ENCODE results near the gene SLC25A21.
"Not testable (repeated sequence)": the region's sequence is repeated elsewhere in the genome, so short reads cannot be mapped to it uniquely, and the experiment has no call there.

The SLC25A21 gene

DNA sequence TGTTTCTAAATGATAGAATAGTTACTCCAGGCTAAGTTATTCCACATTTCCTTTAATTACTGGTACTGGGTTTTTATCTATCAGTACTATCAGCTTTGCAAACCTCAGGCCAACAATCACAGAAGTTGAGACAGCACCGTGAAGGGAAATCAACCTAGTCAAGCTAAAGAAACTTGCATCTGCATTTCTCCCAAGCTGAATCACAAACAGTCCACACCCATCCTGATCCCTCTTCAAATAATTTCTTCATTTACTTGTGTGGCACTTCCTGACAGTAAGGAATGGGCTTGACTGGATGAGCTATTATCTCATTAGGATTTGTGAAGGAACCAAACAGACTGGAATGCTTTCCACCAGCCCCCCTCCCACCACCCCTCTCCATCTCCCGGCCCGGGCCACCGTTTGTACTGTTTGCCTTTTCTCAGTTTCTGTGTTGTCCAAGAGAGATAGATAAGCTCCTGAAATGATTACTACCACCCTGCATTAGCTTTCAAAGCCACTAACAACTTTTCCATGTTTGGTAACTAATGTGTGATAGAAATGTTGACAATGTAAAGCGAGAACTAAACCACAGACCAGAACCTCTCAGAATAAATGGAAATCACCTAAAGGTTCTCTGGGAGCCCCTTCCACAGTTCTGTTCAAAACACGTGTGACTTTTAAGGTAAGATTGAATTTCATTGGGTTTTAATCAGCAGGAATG lies 236.3 kb downstream of the SLC25A21 start:
- no peak for DNase-seq

DNA sequence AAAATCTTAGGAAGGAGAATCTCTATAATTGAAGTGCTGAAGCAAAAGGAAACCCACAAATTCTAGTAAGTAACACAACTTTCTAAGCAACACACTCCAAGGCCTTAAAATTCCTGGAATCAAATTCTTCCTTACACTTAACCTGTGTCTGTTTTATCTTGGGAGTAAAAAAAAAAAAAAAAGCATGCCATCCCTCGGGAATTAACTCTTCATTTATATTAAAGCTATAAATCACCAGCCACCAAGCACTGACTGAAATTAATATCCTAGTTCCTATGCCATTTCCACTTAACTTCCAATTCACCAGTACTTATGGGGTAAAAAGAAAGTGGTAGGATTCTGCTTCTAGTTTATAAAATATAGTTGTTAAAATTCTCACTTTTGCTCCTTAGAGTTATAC lies 238.1 kb downstream of the SLC25A21 start:
- DNase-seq = no peak

DNA sequence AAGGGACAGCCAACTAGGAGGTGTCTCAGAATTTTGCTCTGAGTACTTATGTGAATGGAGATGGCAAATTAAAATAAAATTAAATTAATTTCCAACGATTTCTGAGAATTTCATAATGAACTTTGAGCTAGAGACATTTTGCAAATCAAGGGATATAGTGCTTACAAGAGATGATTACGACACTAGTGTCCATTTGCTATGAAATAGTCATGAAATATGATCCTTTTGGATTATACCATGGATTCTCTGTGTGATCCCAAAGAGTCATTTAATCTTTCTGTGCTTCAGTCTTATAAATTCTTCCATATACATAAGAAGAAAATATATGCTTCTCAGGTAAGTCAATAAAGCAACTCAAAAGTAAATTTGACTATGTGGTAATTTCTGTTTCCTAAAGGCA lies 240.6 kb downstream of the SLC25A21 start:
- no peak for DNase-seq

DNA sequence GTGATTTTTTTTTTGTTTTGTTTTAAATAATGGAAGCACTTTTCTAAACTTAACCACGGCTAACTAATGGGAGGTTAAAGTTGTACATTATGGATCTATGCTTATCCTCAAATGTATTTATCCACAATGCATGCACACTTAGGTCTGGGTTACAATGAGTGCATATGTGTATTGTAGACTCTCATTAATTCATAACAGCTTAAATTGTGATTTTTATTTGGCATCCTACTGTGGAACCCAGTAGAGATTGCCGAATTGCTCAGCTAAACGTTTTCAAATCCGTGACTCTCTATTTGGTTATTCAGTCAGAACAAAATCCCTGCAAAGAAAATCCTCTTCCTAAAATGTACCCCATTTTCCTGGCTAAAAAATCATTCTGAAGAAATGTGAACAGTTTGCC lies 244.0 kb downstream of the SLC25A21 start:
- DNase-seq = no peak

DNA sequence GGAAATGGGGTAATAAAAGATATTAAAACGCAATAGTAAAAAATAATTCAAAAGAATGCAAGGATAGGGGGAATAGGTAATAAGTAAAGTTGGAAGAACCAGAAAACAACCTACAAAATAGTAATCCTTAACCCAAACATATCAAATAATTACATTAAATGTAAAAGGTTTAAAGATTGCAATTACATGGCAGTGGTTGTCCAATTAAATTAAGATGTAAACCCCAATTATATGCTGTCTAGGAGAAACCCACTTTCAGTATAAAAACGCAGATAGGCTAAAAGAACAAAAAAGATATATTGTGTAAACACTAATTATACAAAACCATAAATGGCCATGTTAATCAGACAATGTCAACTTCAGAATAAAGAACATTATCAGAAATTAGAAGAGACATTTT lies 247.3 kb downstream of the SLC25A21 start:
- no peak for DNase-seq

DNA sequence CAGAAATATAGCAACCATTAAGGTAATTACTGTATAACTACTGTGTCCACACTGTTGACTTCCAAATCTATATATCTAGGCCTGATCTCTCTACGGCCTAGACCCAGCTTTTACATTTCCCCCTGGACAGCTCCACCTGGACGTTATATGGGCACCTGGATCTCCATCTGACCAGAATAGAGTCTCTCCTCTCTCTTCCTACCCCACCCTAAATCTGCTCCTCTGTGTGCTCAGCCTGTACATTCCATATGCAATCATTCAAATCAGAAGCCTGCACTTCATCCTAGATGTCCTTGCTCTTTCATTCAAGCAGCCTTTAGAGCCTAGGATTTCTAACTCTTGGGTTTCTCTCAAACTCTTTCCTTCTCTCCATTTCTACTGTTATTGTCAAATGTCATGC lies 255.7 kb downstream of the SLC25A21 start:
- DNase-seq = no peak

DNA sequence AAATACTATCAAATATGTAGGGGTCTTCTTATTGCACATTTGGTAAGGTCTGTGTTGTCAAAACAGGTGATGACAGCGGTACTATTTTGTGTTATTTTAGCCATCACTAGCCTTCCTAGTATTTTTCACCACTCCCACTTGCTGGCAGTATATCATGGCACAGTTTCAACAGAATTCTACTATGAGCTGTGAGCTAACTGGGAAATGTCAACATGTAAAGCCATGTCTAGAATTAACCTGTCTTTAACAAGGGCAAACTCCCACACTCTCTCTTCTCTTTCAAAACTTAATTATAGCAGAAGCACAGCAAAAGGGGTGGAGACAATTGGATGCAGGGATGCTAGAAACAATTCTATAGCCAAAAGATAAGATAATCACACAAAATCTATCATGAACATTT lies 257.3 kb downstream of the SLC25A21 start:
- DNase-seq = no peak

DNA sequence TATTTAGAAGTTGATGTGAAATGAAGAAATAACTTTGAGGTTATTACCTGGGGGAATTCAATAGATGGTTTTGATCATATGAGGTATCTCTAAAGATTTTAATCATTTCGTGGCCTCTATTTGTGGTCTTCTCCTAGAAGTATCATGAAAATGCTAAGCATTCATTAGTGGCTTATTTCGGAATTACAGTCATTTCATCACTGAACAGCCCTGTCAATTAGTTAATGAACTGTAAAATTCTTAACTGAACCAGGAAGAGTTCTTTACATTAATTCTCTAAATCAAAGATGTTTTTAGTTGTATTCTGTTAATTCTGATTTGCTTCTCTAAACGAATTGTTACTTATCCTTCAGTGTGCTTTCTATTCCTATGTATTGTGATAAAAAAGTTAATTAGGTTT lies 261.8 kb downstream of the SLC25A21 start:
- no peak for DNase-seq

DNA sequence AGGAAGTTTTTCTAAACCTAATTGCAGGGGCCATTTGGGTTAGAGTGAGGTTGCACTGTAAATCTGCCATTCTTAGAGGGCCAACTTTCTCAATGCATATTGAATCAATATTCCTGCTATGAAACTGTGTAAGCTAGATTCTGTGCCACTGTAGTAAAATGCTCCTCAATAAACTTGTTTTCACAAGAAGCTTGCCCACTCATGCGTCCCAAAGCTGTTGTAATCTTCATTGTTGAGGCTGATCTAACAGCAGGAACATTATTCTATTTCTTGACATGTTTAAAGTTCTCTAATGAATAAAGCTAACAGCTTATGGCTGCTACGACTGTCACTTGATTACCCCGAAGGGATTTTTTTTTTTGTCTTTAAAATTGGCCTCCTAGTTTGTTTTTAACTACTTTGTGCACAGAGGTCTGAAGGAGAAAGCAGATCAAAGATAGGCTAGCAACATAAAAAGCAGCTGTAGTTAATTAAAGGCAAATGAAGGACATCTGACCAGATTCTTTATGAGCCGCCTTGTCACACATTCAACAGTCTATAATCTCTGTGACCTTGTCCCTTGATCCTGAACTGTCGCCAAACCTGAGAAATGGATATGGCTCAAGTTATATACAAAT lies 267.0 kb downstream of the SLC25A21 start:
- DNase-seq = no peak

DNA sequence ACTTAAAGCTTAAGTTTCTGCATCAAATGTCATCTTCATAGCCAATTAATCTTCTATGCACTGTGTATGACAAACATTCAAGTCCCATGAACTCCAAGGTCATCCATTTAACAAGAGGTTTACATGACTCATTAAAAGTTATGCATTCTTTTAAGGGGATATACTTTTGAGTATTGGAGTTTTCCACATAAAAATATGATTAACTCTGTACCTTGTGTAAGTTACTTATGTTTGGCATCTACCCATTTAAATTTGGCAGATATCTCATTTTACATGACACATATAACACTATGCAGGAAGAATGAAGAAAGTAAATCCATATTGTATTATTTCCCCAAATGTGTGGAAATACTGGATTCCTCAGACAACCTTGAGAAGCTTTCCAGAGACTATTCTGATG lies 270.5 kb downstream of the SLC25A21 start:
- DNase-seq = no peak

DNA sequence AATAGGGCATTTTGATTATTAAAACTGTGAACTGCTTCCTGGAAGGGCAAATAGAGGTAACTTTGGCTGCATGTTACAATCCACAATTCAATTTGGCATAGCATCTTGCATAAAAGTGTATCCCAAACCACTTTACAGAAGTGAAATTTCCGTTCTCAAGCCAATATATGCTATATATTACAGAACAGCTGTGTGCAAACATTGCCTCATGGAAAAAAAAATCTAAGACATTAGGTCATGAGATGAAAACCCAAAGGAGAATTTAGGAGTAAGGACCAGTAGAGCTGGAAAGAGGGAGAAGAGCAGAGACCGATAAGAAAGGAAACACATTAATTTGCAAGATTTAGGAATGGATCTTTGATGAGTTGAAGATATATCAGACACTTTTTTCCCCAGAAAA lies 271.6 kb downstream of the SLC25A21 start:
- DNase-seq = no peak

DNA sequence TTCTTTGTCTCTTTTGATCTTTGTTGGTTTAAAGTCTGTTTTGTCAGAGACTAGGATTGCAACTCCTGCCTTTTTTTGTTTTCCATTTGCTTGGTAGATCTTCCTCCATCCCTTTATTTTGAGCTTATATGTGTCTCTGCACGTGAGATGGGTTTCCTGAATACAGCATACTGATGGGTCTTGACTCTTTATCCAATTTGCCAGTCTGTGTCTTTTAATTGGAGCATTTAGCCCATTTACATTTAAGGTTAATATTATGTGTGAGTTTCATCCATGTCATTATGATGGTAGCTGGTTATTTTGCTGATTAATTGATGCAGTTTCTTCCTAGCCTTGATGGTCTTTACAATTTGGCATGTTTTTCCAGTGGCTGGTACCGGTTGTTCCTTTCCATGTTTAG lies 276.1 kb downstream of the SLC25A21 start:
- not testable (repeated sequence) for DNase-seq

DNA sequence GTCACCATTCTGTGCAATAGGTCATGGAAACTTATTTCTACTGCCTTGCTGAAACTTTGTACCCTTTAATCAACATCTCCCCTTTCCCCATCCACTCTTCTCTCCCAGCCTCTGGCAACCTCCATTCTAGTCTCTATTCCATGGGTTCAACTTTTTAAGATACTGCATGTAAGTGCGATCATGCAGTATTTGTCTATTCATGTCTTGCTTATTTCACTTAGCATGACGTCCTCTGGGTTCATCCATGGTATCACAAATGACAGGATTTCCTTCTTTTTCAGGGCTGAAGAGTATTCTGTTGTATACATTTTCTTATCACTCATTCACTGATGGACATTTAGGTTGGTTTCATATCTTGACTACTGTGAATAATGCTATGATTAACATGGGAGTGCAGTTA lies 288.4 kb downstream of the SLC25A21 start:
- DNase-seq = no peak

DNA sequence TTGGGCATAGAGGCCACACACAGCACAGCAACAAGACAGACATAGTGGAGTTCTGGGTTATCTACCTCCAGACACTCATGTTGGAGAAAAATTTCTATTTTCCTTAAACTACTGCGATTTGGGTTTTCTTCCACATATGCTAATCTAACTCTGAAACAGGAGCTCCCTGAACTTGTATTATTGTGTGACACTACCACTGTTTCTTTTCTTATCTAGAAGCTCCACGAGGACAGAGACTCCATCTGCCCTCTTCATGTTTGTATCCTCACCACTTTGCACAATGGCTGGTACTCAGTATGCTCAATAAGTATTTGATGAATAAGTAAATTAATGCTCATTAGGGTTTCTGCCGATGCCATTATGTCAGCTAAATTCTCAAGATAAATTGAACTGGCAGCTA lies 292.1 kb downstream of the SLC25A21 start:
- no peak for DNase-seq

DNA sequence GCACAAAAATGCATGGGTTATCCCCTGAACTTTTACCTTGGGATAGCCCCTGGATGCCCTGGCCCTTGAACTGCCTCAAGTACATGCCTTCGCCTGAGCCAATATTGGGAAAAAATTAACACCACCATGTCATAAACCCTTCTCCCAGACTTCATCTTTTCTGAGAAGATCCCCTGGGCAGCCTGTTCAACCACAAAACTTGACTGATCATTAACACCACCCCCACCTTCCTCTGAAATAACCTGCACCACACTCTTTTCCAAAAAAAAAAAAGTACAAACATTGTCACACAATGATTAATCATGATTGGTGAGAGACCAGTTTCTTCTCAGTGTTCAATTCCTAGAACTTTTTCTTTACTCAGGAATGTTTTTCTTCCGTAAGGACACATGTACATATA lies 292.8 kb downstream of the SLC25A21 start:
- DNase-seq = no peak

DNA sequence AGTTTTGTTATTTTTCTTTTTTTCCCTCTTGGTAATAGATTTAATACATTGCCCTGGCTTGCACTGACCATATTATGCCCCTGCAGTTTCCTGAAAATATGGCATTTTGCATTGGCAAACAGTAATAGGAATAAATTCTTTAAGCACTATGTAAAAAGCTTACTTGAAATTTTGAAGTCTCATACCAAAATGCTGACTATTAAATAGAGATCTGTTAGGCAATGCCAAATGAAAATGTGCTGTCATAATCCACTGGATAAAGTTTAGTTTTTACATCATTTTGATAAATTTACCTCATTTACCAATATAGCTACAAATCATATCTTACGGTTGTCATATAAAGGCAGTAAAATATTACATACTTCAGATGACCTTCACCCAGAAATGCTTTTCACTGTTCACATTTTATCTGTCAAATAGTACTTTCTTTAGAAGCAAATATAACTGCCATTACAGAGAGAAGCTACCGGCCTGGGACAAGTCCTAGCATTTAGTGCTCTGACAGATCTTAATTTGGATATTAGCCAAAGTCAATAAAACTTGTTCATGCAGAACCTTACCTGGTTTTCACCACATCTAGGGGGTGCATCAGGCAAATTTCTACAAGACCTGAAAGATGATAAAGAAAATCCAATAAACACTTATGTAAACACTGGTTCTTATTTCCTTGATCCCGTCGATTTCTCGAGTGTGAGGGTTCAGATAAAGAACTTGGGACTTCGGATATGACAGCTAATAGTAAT lies 297.8 kb downstream of the SLC25A21 start:
- no peak for DNase-seq

DNA sequence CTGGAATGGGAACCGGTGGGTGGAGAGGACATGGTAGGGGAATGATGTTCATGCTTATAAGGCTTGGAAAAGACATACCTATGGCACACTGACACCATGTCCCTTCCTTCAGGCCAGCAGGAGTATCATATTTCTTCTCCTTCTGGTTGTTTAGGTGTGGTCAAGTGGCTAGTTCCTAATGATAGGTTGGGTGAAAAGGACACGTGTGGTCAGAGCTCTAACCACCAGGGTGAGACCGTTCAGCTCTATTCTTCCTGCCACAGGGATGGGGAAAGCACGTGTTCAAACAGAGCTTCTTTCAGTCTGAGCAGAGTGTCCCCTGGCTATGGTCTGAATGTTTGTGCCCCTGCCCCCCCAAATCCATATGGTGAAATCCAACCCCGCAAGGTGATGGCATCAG lies 301.6 kb downstream of the SLC25A21 start:
- DNase-seq = no peak

DNA sequence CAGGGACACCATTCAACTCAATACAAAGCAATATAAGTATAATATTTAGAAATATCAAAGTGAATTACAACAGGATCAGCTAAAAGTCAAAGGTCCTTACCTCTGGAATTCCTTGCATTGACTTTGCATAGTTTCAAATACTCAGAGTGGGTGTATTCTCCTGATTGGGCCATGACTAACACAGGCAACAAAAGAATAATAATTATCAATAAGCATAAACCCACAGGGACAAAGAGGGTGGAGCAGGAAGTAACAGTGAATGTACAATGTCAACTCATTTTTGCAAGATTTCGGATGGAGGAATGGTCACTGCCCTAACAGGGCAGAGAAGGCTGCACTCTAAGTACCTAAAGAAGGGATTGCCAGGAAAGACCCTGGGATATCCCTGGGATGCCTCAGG lies 303.3 kb downstream of the SLC25A21 start:
- DNase-seq = no peak

DNA sequence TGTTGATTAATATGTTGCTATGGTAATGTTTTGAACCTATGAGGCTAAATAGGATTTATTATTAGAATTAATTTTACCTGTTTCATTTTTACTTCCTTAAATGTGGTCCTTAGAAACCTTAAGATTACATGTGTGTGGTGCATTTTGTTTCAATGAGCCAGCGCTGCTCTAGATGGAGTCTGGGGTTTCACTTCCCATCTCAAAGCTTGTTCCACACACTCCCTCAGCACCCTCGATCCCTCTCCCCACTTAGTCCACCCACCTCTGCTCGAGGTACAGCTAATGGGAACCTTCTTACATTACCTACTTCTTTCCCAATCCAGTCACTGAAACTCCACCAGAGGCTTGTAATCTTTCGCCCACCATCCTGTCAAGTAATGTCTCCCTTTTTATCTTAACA lies 305.5 kb downstream of the SLC25A21 start:
- DNase-seq = no peak

DNA sequence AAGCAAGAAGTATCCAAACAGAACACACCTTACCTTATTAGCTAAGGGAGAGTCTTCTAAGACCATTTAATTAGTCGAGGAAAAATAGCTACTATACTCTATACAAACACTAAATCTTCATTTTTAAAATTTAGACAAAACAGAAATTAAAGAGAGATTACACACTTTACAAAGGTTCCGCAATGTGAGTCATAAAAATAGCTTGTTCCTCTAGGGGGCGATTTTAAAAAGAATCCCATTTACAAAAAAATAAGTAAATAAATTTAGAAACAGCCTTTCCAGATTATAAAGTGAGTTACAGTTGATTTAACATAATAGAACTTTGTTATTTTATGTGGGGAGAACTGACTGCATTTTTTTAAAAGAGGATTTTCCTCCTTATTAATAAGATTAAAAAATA lies 309.1 kb downstream of the SLC25A21 start:
- no peak for DNase-seq

DNA sequence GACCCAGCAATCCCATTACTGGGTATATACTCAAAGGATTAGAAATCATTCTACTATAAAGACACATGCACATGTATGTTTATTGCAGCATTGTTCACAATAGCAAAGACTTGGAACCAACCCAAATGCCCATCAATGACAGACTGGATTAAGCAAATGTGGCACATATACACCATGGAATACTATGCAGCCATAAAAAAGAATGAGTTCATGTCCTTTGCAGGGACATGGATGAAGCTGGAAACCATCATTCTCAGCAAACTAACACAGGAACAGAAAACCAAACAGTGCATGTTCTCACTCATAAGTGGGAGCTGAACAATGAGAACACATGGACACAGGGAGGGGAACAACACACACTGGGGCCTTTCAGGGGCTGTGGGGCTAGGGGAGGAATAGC lies 310.2 kb downstream of the SLC25A21 start:
- not testable (repeated sequence) for DNase-seq

DNA sequence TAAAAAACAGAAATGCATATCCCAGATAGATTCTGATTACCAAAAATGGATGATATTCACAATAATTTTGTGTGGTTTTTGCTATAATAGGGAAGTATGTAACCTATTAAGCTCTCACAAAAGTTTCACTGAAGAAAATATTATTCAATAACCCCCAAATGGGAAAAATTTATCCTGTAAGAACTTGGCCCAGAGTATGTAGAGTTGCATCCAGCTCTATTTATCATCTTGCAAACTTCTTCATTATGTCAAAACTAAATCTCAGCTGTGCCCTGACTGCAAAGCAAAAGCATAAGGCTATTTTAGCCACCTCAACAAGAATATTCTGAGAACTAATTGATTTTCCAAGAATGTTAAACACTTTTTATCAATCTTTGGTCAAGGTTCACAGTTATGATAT lies 311.6 kb downstream of the SLC25A21 start:
- DNase-seq = no peak

DNA sequence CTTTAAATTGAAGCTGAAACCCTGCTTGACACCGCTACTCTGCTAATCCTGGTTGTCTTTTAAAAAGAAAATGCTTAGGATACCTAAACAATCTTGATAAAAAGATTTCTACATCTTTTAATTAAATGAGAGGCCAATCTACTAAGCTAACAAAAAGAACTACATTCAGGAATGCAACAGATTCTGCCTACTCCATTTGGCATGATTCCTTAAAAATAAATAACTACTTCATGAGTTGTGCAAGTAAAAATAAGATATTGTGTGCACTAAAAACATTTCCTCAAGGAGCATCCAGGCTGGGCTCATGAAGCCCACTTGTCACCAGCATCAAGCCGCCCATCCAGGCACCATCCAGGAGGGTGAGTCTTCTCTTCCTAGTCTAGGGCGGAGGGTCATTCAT lies 313.3 kb downstream of the SLC25A21 start:
- no peak for DNase-seq

DNA sequence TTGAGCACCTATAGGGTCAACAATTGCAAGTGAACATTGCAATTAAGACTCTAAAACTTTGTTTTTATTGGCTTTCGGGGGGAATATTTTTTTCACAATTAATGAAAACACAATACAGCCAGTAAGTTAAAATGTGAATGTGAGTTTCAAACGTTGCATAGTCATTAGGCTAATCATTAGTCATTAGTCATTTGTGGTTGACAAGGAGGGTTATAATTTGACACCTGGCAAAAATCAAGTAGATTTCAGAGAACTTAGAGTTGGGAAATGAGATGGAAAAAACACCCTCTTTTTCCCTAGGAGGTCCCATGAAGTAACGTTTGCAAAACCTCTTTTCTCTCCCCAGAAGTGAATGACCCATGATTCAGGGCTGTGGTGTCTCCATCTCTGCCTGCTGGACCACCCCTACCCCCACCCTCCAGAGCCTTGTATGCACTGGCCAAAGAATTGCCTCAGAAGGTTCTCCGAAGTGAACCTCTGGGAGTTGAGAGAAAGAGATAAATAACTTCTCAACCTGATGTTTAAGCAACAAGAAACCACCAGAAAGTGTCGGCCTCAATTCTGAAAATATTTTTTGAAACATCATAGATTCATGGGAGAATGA lies 314.5 kb downstream of the SLC25A21 start:
- no peak for DNase-seq

Data from activated CD8-positive, alpha-beta memory T cell treated with anti-CD3 and anti-CD28 coated beads for 24 hours (primary cell).